Activated T-cell treated with anti-CD3 and anti-CD28 coated beads, Interleukin-2, amount 50 U/mL, for 72 hours (primary cell): ENCODE data around the gene DEGS2. TPM values are rescaled to one million over a fixed set of nuclear protein-coding genes. Genes with fewer than 3 reads are reported as not detected.
A peak's percentile ranks its signal among the peaks of the same experiment; 100 is the strongest.

Experiments used
- ATAC-seq, 2 donors: fragments of 150-1000 bp; cut with Tn5 transposase; replicated peaks in 1 of 2; 2 replicates each; pipeline ENCODE4 v1.10.0; 2021; ENCODE audit warnings: moderate library complexity in 2 of 2, mild to moderate bottlenecking in 1 of 2
- DNase-seq, 2 donors: peaks; one replicate each; pipeline ENCODE4 v3.0.0; 2021 to 2022; ENCODE audit warnings: mixed read lengths in 1 of 2
- H3K27ac Mint-ChIP-seq: one replicate; pipeline ENCODE4 v1.8.0; 2022; ENCODE audit warnings: mild to moderate bottlenecking, moderate library complexity, mixed read lengths
- H3K27me3 Mint-ChIP-seq: one replicate; pipeline ENCODE4 v1.8.0; 2022; ENCODE audit warnings: low read depth, mixed read lengths
- H3K36me3 Mint-ChIP-seq, 2 donors: one replicate each; pipeline ENCODE4 v1.8.0; 2022; ENCODE audit warnings: mixed read lengths in 2 of 2, mild to moderate bottlenecking in 1 of 2; ENCODE audit not compliant: insufficient read depth in 2 of 2
- H3K4me1 Mint-ChIP-seq: one replicate; pipeline ENCODE4 v1.8.0; 2022; ENCODE audit warnings: low read depth, mixed read lengths
- H3K4me3 Mint-ChIP-seq, 2 donors: one replicate each; pipeline ENCODE4 v1.8.0; 2022; ENCODE audit warnings: mild to moderate bottlenecking in 2 of 2, mixed read lengths in 2 of 2, moderate library complexity in 2 of 2
- H3K9me3 Mint-ChIP-seq, 2 donors: one replicate each; pipeline ENCODE4 v1.8.0; 2022; ENCODE audit warnings: mixed read lengths in 2 of 2
- total RNA-seq, 2 donors: library from RNA; stranded (reverse); gene quantifications; one replicate each; pipeline ENCODE4 v1.2.3, GENCODE V29; 2022

DEGS2 gene
- total RNA-seq, 2 donors from 2014 or later = 1.8 to 4.2 TPM

DNA sequence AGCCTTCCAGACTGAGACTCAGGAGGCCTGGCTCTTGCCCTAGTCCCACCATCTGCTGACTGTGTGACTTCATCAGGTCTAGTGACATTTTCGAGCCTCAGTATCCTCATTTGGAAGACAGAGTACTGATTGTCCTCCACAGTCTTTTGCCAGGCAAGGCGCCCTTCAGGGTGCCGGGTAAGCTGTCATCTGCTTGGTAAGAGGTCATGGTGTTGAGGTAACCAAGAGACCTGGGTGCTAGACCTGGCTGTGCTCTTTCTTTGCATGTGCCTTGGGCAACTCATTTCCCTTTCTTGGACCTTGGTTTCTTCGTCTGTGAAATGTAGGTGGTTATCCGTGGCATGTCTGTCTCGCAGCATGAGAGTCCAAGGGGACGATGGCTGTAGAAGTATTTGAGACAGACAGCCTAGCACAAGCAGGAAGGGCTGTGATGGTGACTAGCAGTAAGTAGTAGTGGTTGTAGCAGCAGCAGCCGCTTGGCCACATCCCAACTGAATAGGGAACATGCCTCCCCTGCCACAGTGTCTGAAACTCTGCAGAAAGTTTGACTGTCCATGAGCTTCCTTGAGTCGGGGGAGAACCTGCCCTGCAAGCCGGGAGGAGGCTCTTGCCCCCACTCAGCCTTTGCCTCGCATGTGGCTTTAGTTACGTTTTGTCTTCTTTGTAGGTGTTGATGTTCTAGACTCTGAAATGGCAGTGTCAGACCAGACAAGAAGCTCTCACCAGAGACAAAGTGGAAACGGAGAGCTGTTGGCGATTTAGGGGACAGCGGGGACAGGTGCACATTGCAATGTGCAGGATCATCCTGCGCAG is 53.9 kb downstream of the DEGS2 start:
- Mint-ChIP-seq H3K9me3 (no peaks in the 10 kb centered on the region), H3K4me1 (peaks cover 92% of the 10 kb centered on the region), H3K4me3 (peak overlapping the region; percentile 65 to 78), H3K36me3 (peaks cover 9 to 27% of the 10 kb centered on the region in 2 donors), H3K27me3 (no peaks in the 10 kb centered on the region), H3K27ac (peak overlapping the region; percentile 82)
- ATAC-seq (peak in 1 of 2 donors; percentile 15), DNase-seq (no peak)

DNA sequence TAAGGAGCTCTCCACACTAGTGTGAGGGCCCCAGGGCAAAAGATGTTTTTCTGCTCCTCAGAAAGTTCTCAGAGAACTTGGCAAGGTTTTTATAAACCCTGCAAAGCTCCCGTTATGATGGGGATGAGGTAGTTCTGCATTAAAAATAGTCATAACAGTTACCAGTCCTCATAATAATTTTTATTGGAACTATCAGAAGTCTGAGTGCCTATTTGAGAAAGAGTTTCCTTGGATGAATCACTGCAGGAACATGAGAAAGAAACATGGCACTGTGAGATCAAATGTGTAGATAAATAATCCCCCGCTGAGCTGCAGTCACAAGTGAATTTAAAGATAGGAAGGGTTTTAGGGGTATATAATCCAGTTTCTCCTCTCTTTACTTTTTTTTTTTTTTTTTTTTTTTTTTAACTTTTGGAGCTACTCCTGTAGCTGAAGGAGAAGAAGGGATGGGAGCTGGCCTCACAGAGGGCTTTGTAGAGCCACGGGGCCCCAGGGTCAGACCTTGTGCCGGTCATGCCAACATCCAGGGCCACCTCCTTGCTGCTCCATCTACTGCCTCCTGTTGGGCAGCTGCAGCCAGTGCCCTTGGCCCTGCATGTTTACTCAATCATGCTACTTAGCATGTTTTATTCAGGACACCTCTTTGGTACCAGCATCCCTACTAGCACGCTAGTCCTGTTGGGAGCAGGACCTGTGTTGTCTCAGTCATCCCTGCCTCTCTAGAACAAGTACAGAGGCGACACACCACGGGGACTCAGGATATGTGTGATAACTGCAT is 54.7 kb downstream of the DEGS2 start:
- Mint-ChIP-seq H3K4me1 (peaks cover 100% of the 10 kb centered on the region), H3K36me3 (peaks cover 15 to 34% of the 10 kb centered on the region in 2 donors), H3K9me3 (no peaks in the 10 kb centered on the region), H3K27ac (peak overlapping the region; percentile 91), H3K27me3 (no peaks in the 10 kb centered on the region), H3K4me3 (peak overlapping the region; percentile 65 to 89)
- DNase-seq (no peak), ATAC-seq (peak in 1 of 2 donors; percentile 19)

DNA sequence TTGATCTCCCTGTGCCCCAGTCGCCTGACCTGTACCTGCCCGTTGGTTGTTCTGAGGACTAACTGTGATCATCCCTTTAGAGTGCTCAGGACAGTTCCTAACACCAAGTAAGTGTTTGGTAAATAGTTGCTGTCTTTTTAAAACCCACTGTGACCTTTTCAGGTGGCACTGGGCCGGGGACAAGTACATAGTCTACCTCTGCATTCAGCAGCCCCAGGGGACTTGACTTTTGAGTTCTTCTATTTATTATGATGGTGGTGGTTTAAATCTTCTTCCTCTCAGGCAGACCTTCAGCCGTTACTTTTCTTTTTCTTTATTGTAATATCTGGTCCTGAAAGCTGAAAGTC is 55.5 kb downstream of the DEGS2 start:
- H3K4me1 Mint-ChIP-seq = peaks cover 100% of the 10 kb centered on the region
- no peak for ATAC-seq
- H3K36me3 Mint-ChIP-seq = peaks cover 12 to 32% of the 10 kb centered on the region in 2 donors
- DNase-seq = no peak
- peak overlapping the region; percentile 91 for H3K27ac Mint-ChIP-seq
- no peaks in the 10 kb centered on the region for H3K9me3 Mint-ChIP-seq
- H3K4me3 Mint-ChIP-seq = peak overlapping the region; percentile 65 to 89
- no peaks in the 10 kb centered on the region for H3K27me3 Mint-ChIP-seq

DNA sequence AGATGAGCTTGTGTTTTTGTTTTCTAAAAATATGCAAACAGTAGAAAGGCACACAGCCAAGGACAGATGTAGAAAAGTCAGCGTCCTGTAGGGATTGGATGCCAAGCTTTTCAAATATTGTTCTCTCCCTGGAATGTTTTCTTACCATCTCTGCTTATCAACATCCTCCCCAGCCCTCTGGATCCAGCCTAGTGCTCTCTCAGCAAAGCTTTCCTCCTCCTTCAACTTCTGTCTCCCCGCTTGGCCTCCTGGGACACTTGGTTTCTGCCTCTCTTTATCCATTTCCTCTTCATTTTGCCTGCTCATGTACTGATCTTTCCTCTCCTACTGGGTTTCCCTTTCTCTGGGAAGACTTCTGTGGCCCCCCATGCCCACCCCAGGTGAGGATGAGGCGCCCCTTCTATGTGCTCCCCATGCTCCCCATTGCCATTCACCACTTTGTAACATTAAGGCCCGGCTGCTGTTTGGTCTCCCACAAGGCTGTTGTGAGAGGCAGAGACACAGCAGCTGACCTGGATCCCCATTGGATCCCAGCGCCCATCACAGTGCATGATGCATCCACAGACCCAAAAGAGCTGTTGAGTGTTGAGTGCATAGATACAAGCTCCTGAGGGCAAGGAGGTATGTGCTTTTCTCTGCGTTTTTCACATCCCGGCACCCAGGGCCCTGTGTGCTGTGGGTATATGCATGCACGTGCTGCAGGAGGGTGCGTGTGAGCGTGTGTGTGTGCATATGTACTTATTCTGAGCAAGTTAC is 56.0 kb downstream of the DEGS2 start:
- H3K9me3 Mint-ChIP-seq = no peaks in the 10 kb centered on the region

DNA sequence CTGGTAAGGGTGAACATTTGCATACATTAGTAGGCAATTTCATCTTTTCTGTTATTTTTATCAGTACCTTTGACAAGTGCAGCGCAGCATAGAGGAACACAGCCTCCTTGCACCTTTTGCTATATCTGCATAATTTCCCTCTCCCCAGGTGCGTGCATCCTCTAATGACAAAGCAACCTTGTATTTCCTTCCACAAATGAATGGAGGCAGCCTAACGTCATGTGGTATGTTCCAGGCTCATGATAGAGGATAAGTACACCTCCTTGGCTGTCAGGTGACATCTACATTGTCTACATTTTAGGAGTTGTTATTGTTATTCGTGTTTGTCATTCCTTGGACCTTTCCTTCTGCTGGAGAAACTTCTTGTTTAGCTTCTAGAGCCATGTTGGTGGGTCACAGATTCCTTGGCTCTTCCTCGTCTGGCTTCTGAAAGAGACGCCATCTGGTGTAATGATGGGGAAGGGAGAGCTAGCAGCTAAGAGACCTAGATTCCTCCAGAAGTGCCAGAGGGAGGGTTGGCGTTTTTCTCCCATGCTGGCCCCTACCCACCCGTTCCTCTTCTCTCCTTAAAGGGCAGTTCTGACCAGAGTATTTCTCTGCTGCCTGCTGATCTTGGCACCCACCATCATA is 57.2 kb downstream of the DEGS2 start:
- no peak for ATAC-seq
- H3K9me3 Mint-ChIP-seq = no peaks in the 10 kb centered on the region
- H3K27ac Mint-ChIP-seq = peak overlapping the region; percentile 72
- peaks cover 100% of the 10 kb centered on the region for H3K4me1 Mint-ChIP-seq
- no peak for DNase-seq
- peaks cover 19 to 30% of the 10 kb centered on the region in 2 donors for H3K36me3 Mint-ChIP-seq
- peak overlapping the region; percentile 65 to 89 for H3K4me3 Mint-ChIP-seq
- H3K27me3 Mint-ChIP-seq = no peaks in the 10 kb centered on the region

More for the DNA sequence above, 56.0 kb downstream of the DEGS2 start:
- DNase-seq (no peak), ATAC-seq (peak; percentile 17 to 19)
- Mint-ChIP-seq H3K36me3 (peaks cover 13 to 29% of the 10 kb centered on the region in 2 donors), H3K27ac (peak overlapping the region; percentile 91), H3K4me3 (peak overlapping the region; percentile 65 to 89), H3K4me1 (peaks cover 100% of the 10 kb centered on the region), H3K27me3 (no peaks in the 10 kb centered on the region)

DNA sequence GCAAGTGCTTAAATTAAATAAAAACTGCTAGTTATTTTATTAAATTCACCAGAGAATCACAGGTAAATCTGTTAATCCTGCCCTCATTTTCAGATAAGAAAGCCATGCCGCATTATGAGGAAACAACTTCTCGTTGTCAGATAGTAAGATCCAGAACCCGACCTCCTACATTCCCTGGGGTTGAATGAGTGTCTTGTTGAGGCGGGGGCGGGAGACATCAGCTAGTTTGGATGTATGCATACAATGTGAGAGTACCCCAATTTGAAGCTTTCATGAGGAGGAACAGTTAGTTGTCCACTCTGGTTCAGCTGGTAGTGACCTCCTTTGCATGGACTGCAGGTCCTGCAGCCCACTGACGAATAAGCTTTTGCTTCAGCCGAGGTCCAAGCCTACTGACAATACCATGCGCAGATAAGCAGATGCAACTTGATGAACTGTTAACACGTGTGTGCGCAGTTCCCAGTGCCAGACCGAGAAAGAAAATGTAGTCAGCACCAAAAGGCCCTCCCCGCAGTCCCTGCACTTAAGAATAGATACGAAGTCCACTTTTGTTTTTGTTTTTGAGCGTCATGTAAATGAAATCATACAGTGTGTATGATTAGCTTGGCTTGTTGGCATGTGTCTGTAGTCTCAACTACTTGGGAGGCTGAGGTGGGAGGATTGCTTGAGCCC is 59.3 kb downstream of the DEGS2 start:
- no peak for DNase-seq
- Mint-ChIP-seq H3K9me3 (no peaks in the 10 kb centered on the region), H3K4me1 (peaks cover 100% of the 10 kb centered on the region), H3K27ac (peak overlapping the region; percentile 74), H3K4me3 (peak overlapping the region; percentile 18 to 71), H3K36me3 (peaks cover 20 to 34% of the 10 kb centered on the region in 2 donors), H3K27me3 (no peaks in the 10 kb centered on the region)
- no peak for ATAC-seq

DNA sequence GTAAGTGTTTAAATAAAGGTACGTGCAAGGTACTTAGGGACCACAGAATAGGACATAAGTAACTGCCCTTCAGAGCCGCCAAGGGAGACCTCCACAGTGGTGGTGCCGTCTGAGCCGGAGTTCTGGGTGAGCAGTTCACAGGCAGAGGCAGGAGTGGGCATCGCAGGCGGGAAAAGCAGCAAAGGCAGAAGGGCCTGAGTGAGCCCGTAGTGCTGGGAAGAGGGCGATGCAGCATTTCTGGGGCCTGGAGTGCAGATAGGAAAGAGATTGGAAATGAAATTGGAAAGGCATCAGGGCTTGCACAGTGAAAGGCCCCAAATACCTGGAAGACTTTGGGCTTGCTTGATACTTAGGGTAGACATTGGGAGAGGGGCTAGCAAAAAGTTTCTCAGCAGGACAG is 61.3 kb downstream of the DEGS2 start:
- Mint-ChIP-seq H3K4me3 (peak overlapping the region; percentile 27 to 64), H3K9me3 (no peaks in the 10 kb centered on the region), H3K36me3 (peaks cover 19 to 36% of the 10 kb centered on the region in 2 donors), H3K4me1 (peaks cover 100% of the 10 kb centered on the region), H3K27me3 (no peaks in the 10 kb centered on the region), H3K27ac (peak overlapping the region; percentile 89)
- DNase-seq (no peak), ATAC-seq (no peak)

DNA sequence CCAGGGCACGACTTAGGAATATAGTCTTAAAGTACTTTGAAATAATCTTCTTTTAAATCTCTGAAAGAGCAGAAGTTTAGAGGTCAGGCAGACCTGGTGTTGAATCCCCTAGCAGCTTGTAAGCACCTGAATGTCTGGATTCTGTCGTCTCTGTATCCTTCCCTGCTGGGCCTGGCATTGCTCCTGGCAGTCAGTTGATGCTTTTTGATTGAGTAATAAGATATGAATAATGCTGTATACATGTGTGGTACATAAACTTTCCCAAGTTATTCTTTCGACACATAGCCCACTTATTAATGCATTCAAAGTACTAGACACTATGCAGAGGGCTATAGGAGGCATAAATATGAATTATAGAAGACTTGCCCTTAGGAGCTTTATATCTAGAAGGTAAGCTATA is 62.8 kb downstream of the DEGS2 start:
- DNase-seq (no peak), ATAC-seq (no peak)
- no peaks in the 10 kb centered on the region for H3K27me3 Mint-ChIP-seq
- no peaks in the 10 kb centered on the region for H3K9me3 Mint-ChIP-seq
- peaks cover 97% of the 10 kb centered on the region for H3K4me1 Mint-ChIP-seq
- peaks cover 17 to 37% of the 10 kb centered on the region in 2 donors for H3K36me3 Mint-ChIP-seq
- no peak overlapping the region for H3K4me3 Mint-ChIP-seq
- peak overlapping the region; percentile 89 for H3K27ac Mint-ChIP-seq

Other genes starting within 250 kb of the DEGS2 start
- 100 to 1,000 TPM; 279 to 343 TPM for gene EVL, start 94.2 kb downstream of the DEGS2 start, total RNA-seq
- 10 to 100 TPM; 93.0 to 99.8 TPM for gene YY1, start 79.5 kb upstream of the DEGS2 start, total RNA-seq
- gene SLC25A29, start 146.8 kb upstream of the DEGS2 start, total RNA-seq = 10 to 100 TPM; 22.7 to 47.2 TPM
- not detected for gene SLC25A47, start 163.7 kb upstream of the DEGS2 start, total RNA-seq
- 10 to 100 TPM; 12.5 to 13.6 TPM for gene WDR25, start 216.8 kb upstream of the DEGS2 start, total RNA-seq